K562 (cell line): ENCODE measurements around the gene PRDM16. TPM values are rescaled to one million over a fixed set of nuclear protein-coding genes. Genes with fewer than 3 reads are reported as not detected.

Experiments
- ATAC-seq: fragments of 200-7000 bp; cut with Tn5 transposase; 3 replicates; pipeline ENCODE4 v1.9.1; 2020; ENCODE audit warnings: moderate library complexity
- BruUV-seq: library from RNA; stranded (reverse); fragments of 400-500 nt; replicated peaks from 2 replicates; lab custom pipeline; 2021; lab: Mats Ljungman, UMichigan
- CTCF ChIA-PET: fragments of 300-600 bp; formaldehyde crosslinking; extraction: SDS; loops from one replicate; lab custom pipeline; 2021; ENCODE audit warnings: low intra/inter-chr PET ratio; lab: Yijun Ruan, JAX
- POLR2A ChIA-PET: fragments of 300-600, 350-650 bp; sonication (Branson Sonifier 250); formaldehyde crosslinking; extraction: SDS; loops from one replicate; lab custom pipeline; 2021; ENCODE audit warnings: antibody characterized with exemption, inconsistent platforms; lab: Yijun Ruan, JAX
- DNase-seq, 4 experiments: peaks; one replicate each; pipeline versions ENCODE4 v3.0.0 to v3.0.0-alpha.2; 2011 to 2018; ENCODE audit warnings: low spot score in 3 of 4, mixed read lengths in 3 of 4; ENCODE audit errors: extremely low read depth in 1 of 4
- FAIRE-seq: peaks from 2 replicates; lab custom pipeline; 2011; peaks lifted over from hg19 to GRCh38; lab: Jason Lieb, UNC
- H2AFZ ChIP-seq: 2 replicates; pipeline ENCODE4 v1.6.0; 2011; ENCODE audit warnings: low read depth, low read length, control low read depth, inconsistent platforms
- H3K27ac ChIP-seq: fragments of 200-600 bp; 3 replicates; pipeline ENCODE4 v1.8.0; 2011; ENCODE audit warnings: low read depth, mild to moderate bottlenecking, control low read depth, inconsistent platforms, low read length, moderate library complexity, mixed read lengths; ENCODE audit errors: extremely low read depth
- H3K27me3 ChIP-seq, 2 experiments: fragments of 300-600 bp in 1 of 2; 2 replicates in 1 of 2; 3 replicates in 1 of 2; pipeline versions ENCODE4 v1.6.0 to v1.8.0; 2011; ENCODE audit warnings: inconsistent platforms in 2 of 2, low read length in 2 of 2, mild to moderate bottlenecking in 1 of 2, mixed read lengths in 1 of 2, moderate library complexity in 1 of 2; ENCODE audit not compliant: control insufficient read depth in 2 of 2, insufficient read depth in 2 of 2
- H3K36me3 ChIP-seq: fragments of 300-600 bp; 3 replicates; pipeline ENCODE4 v1.8.0; 2011; ENCODE audit warnings: mild to moderate bottlenecking, low read length, inconsistent platforms; ENCODE audit not compliant: control insufficient read depth, insufficient read depth
- H3K4me1 ChIP-seq, 2 experiments: fragments of 200-600 bp in 1 of 2; replicated peaks in 1 of 2; 2 replicates in 1 of 2; 3 replicates in 1 of 2; pipeline versions ENCODE4 v1.5.1 to v1.8.0; 2011; ENCODE audit warnings: inconsistent platforms in 2 of 2, low read length in 2 of 2, mild to moderate bottlenecking in 1 of 2, mixed read lengths in 1 of 2, moderate library complexity in 1 of 2; ENCODE audit not compliant: control insufficient read depth in 2 of 2, insufficient read depth in 2 of 2
- H3K4me2 ChIP-seq: 2 replicates; pipeline ENCODE4 v1.6.1; 2011; ENCODE audit warnings: low read length, control low read depth, inconsistent platforms, mixed read lengths; ENCODE audit not compliant: insufficient read depth
- H3K4me3 ChIP-seq: fragments of 200-600 bp; sonication (generic), shearing (Covaris generic); 2 replicates; pipeline ENCODE4 v1.5.1; 2016; ENCODE audit warnings: control low read depth, inconsistent platforms
- H3K79me2 ChIP-seq: fragments of 200-600 bp; 3 replicates; pipeline ENCODE4 v1.8.0; 2011; ENCODE audit warnings: low read length, inconsistent platforms; ENCODE audit not compliant: control insufficient read depth, insufficient read depth
- H3K9ac ChIP-seq, 2 experiments: 2 replicates each; pipeline versions ENCODE4 v1.6.0 to v1.6.1; 2011; ENCODE audit warnings: low read depth in 2 of 2, low read length in 2 of 2, control low read depth in 1 of 2, inconsistent platforms in 1 of 2, mild to moderate bottlenecking in 1 of 2, mixed read lengths in 1 of 2; ENCODE audit not compliant: insufficient read depth in 1 of 2
- H3K9me1 ChIP-seq: one replicate; pipeline ENCODE4 v1.6.0; 2011; ENCODE audit warnings: inconsistent platforms, mild to moderate bottlenecking, low read length, moderate library complexity; ENCODE audit not compliant: control insufficient read depth, insufficient read depth
- H3K9me3 ChIP-seq: replicated peaks from 2 replicates; pipeline ENCODE4 v1.5.1; 2011; ENCODE audit warnings: low read depth, low read length, inconsistent platforms; ENCODE audit not compliant: control insufficient read depth, insufficient read depth
- H4K20me1 ChIP-seq: replicated peaks from 2 replicates; pipeline ENCODE4 v1.6.1; 2011; ENCODE audit warnings: low read length, inconsistent platforms, mixed read lengths; ENCODE audit not compliant: control insufficient read depth, insufficient read depth
- CHD4 ChIP-seq: fragments of 200-600 bp; sonication (generic); IDR thresholded peaks from 3 replicates; pipeline ENCODE4 v1.6.1; 2012; ENCODE audit warnings: low read depth, mild to moderate bottlenecking, mixed read lengths, low read length, inconsistent platforms; ENCODE audit not compliant: insufficient read depth, insufficient replicate concordance, poor library complexity, severe bottlenecking
- DDX20 ChIP-seq: fragments of 450-650 bp; IDR thresholded peaks from 2 replicates; pipeline ENCODE4 v1.6.1; 2016; ENCODE audit warnings: missing genetic modification characterization, low read depth, mild to moderate bottlenecking, missing compliant biosample characterization, moderate library complexity
- E2F3 ChIP-seq: fragments of 250-450 bp; sonication (Bioruptor Pico); IDR thresholded peaks from 2 replicates; pipeline ENCODE4 v1.4.0; 2020; ENCODE audit warnings: mild to moderate bottlenecking
- FIP1L1 ChIP-seq: fragments of 200-400 bp; formaldehyde crosslinking; IDR thresholded peaks from 2 replicates; pipeline ENCODE4 v1.6.1; 2018; ENCODE audit warnings: mild to moderate bottlenecking, low read depth, low read length; ENCODE audit not compliant: poor library complexity, severe bottlenecking
- FOXA3 ChIP-seq, 2 experiments: fragments of 450-650 bp in 1 of 2; sonication (generic) in 1 of 2; formaldehyde crosslinking; IDR thresholded peaks in 1 of 2; conservative IDR thresholded peaks in 1 of 2; 2 replicates each; pipeline versions ENCODE4 v1.4.0 to v1.8.0; 2020 to 2022; ENCODE audit warnings: mild to moderate bottlenecking in 2 of 2, missing genetic modification reagents in 1 of 2
- POLR2B ChIP-seq: fragments of 450-650 bp; IDR thresholded peaks from 2 replicates; pipeline ENCODE4 v1.6.1; 2018; ENCODE audit warnings: low read depth; ENCODE audit not compliant: partially characterized antibody
- ZBED1 ChIP-seq: IDR thresholded peaks from 2 replicates; pipeline ENCODE4 v1.6.1; 2014
- ZFP1 ChIP-seq: fragments of 450-650 bp; formaldehyde crosslinking; IDR thresholded peaks from 2 replicates; pipeline ENCODE4 v1.4.0; 2020; ENCODE audit warnings: mild to moderate bottlenecking, mixed read lengths
- ZNF699 ChIP-seq: fragments of 250-450 bp; sonication (Bioruptor Pico); IDR thresholded peaks from 2 replicates; pipeline ENCODE4 v1.8.0; 2021; ENCODE audit warnings: mild to moderate bottlenecking, moderate library complexity; ENCODE audit not compliant: insufficient replicate concordance
- ZNF707 ChIP-seq: fragments of 250-450 bp; sonication (Bioruptor Pico); conservative IDR thresholded peaks from 2 replicates; pipeline ENCODE4 v1.8.0; 2022; ENCODE audit warnings: inconsistent platforms, mild to moderate bottlenecking, moderate library complexity
- WGBS: fragments of 100-300 bp; shearing (Covaris generic); methylation state at CpG from one replicate; pipeline ENCODE4 v1.1.6; 2016; ENCODE audit warnings: low coverage, mixed read lengths; ENCODE audit not compliant: insufficient coverage; ENCODE audit errors: missing lambda C conversion rate; 5-methylcytosine and 5-hydroxymethylcytosine counted together
- in situ Hi-C: fragments of 300-500 bp; cut with MboI; formaldehyde crosslinking; loops from 4 replicates; pipeline ENCODE4 v1.15.0; 2018; ENCODE audit warnings: inconsistent platforms, mixed read lengths
- intact Hi-C: fragments of 100-400 bp; cut with micrococcal nuclease; formaldehyde crosslinking; loops from 2 replicates; pipeline ENCODE4 v1.14.2; 2022
- polyA plus RNA-seq, 8 experiments: library from polyadenylated mRNA; depleted of rRNA in 4 of 8; stranded (reverse) in 5 of 8; unstranded in 3 of 8; fragments of >200 nt; fragmentation: Nextera tagmentation in 2 of 8; fragmentation: Illumina TruSeq in 1 of 8; extraction: Ambion mirVana in 2 of 8; extraction: Trizol in 1 of 8; gene quantifications; 2 replicates each; pipeline versions ENCODE4 v1.2.1 to v1.2.3, GENCODE V29; 2011 to 2014; ENCODE audit warnings: inconsistent platforms in 1 of 8, missing spikeins in 1 of 8
- total RNA-seq, 7 experiments: library from RNA; depleted of rRNA in 6 of 7; stranded (reverse); fragments of >200 nt in 6 of 7; fragmentation: Illumina TruSeq in 2 of 7; extraction: Trizol in 2 of 7; gene quantifications; 2 replicates each; pipeline versions ENCODE4 v1.2.1 to v1.2.3, GENCODE V29; 2011 to 2021; ENCODE audit warnings: low replicate concordance in 1 of 7
- TF ChIP-seq, protein P1 (sequence below): IDR thresholded peaks from 3 replicates; pipeline ENCODE4 v1.6.1; 2011; ENCODE audit warnings: borderline replicate concordance, mild to moderate bottlenecking, moderate library complexity; ENCODE audit not compliant: insufficient read length; ENCODE audit errors: extremely low read depth
- TF ChIP-seq, protein P2 (sequence below): sonication (generic); formaldehyde crosslinking; IDR thresholded peaks from 2 replicates; pipeline ENCODE4 v1.8.0; 2023; ENCODE audit warnings: mild to moderate bottlenecking, missing genetic modification reagents
- TF ChIP-seq, protein P3 (sequence below): fragments of 450-650 bp; formaldehyde crosslinking; IDR thresholded peaks from 2 replicates; pipeline ENCODE4 v1.4.0; 2020; ENCODE audit warnings: mild to moderate bottlenecking, moderate library complexity
- TF ChIP-seq, protein P4 (sequence below), 2 experiments: fragments of 450-650 bp; IDR thresholded peaks; 2 replicates each; pipeline ENCODE4 v1.6.1; 2016

PRDM16 gene
- total and polyA plus RNA-seq, 9 of the 15 experiments (the other 6 are each of a cell fraction or from before 2014, with no cell fraction given): 0.10 to 0.27 TPM; not detected in 7

DNA sequence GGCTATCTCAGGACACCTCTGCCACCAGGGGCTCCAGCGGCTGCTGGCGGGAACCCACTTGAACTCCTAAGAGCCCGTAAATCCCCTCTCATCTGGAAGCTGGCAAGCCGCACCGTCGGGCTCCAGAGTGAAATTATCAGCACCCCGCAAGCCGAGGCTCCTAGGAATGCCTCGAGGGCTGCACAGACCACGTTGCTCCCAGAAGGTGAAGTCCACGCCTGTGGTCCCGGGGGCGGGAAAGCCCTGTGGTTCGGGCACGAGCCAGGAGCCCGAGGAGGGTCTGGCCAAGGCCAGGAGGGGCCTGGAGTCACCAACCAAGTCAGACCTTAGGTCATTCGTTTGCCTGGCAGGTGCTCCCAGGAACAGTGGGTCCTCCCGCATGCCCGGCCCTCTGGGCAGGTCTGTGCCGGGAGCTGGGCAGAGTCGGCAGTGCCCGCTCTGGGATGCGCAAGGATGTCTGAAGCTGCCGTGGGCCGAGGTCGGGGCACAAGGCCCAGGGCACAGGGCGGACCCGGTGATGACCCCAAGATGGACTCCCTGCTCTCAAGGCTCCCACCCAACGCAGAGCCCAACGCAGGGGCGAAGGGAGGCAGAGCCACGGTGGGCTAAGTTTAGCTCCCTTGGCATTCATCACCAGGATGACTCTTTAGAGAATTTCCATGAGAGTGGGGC, 38.9 kb upstream of the PRDM16 start:
- WGBS: 1% methylated on average over 32 of the region's 32 CpGs
- in situ Hi-C loops: no loop called here
- Histone ChIP-seq H3K27ac (no peak overlapping the region), H3K9ac (no peak overlapping the region), H3K4me2 (no peak overlapping the region), H3K4me3 (no peak overlapping the region), H3K79me2 (no peaks in the 10 kb centered on the region), H2AFZ (no peak overlapping the region), H4K20me1 (no peaks in the 10 kb centered on the region), H3K9me3 (no peaks in the 10 kb centered on the region), H3K4me1 (no peaks in the 10 kb centered on the region; a peak in 1 of 5 replicates), H3K9me1 (no peaks in the 10 kb centered on the region), H3K27me3 (peaks cover 13 to 46% of the 10 kb centered on the region in 2 experiments; a peak in 4 of 5 replicates), H3K36me3 (no peaks in the 10 kb centered on the region)
- no TSS peak for BruUV-seq
- ATAC-seq: no peak
- POLR2A ChIA-PET: no interaction called here
- no peak for DNase-seq
- CTCF ChIA-PET: no interaction called here
- intact Hi-C loops: no loop called here
- no peak for FAIRE-seq
- no peak for TF ChIP-seq FIP1L1
- TF ChIP-seq, protein P1, sequence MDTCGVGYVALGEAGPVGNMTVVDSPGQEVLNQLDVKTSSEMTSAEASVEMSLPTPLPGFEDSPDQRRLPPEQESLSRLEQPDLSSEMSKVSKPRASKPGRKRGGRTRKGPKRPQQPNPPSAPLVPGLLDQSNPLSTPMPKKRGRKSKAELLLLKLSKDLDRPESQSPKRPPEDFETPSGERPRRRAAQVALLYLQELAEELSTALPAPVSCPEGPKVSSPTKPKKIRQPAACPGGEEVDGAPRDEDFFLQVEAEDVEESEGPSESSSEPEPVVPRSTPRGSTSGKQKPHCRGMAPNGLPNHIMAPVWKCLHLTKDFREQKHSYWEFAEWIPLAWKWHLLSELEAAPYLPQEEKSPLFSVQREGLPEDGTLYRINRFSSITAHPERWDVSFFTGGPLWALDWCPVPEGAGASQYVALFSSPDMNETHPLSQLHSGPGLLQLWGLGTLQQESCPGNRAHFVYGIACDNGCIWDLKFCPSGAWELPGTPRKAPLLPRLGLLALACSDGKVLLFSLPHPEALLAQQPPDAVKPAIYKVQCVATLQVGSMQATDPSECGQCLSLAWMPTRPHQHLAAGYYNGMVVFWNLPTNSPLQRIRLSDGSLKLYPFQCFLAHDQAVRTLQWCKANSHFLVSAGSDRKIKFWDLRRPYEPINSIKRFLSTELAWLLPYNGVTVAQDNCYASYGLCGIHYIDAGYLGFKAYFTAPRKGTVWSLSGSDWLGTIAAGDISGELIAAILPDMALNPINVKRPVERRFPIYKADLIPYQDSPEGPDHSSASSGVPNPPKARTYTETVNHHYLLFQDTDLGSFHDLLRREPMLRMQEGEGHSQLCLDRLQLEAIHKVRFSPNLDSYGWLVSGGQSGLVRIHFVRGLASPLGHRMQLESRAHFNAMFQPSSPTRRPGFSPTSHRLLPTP: no peak
- TF ChIP-seq ZNF707: no peak
- TF ChIP-seq E2F3: no peak
- no peak for TF ChIP-seq DDX20 (tag)
- no peak for TF ChIP-seq FOXA3 (CRISPR knock-in tag; conservative IDR thresholded peaks at IDR 0.05 in 1 of 2, IDR thresholded peaks at IDR 0.05 in 1 of 2)
- no peak for TF ChIP-seq POLR2B
- TF ChIP-seq, protein P2, sequence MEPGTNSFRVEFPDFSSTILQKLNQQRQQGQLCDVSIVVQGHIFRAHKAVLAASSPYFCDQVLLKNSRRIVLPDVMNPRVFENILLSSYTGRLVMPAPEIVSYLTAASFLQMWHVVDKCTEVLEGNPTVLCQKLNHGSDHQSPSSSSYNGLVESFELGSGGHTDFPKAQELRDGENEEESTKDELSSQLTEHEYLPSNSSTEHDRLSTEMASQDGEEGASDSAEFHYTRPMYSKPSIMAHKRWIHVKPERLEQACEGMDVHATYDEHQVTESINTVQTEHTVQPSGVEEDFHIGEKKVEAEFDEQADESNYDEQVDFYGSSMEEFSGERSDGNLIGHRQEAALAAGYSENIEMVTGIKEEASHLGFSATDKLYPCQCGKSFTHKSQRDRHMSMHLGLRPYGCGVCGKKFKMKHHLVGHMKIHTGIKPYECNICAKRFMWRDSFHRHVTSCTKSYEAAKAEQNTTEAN (CRISPR knock-in tag): no peak
- TF ChIP-seq, protein P3, sequence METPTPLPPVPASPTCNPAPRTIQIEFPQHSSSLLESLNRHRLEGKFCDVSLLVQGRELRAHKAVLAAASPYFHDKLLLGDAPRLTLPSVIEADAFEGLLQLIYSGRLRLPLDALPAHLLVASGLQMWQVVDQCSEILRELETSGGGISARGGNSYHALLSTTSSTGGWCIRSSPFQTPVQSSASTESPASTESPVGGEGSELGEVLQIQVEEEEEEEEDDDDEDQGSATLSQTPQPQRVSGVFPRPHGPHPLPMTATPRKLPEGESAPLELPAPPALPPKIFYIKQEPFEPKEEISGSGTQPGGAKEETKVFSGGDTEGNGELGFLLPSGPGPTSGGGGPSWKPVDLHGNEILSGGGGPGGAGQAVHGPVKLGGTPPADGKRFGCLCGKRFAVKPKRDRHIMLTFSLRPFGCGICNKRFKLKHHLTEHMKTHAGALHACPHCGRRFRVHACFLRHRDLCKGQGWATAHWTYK (CRISPR knock-in tag): no peak
- TF ChIP-seq ZBED1: no peak
- TF ChIP-seq CHD4: no peak
- TF ChIP-seq, protein P4, sequence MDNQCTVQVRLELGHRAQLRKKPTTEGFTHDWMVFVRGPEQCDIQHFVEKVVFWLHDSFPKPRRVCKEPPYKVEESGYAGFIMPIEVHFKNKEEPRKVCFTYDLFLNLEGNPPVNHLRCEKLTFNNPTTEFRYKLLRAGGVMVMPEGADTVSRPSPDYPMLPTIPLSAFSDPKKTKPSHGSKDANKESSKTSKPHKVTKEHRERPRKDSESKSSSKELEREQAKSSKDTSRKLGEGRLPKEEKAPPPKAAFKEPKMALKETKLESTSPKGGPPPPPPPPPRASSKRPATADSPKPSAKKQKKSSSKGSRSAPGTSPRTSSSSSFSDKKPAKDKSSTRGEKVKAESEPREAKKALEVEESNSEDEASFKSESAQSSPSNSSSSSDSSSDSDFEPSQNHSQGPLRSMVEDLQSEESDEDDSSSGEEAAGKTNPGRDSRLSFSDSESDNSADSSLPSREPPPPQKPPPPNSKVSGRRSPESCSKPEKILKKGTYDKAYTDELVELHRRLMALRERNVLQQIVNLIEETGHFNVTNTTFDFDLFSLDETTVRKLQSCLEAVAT (IDR thresholded peaks at IDR 0.05): no peak
- TF ChIP-seq ZNF699 (CRISPR knock-in tag): no peak
- no peak for TF ChIP-seq ZFP1 (CRISPR knock-in tag)
